Measurements from ENCODE around the gene CDH8. TPM values are rescaled to one million over a fixed set of nuclear protein-coding genes. Genes with fewer than 3 reads are reported as not detected.

Gene CDH8
- 0.32 and 3.0 TPM in 2 replicates for total RNA-seq (2014; rRNA removed)
- 17.3 TPM for polyA plus RNA-seq (2012)

- DNase-seq (ENCODE audit: low read depth), result peak; percentile 40
Observed at GRCh38 chr16:62036101-62036801, at the start of gene CDH8. CDH8 (minus strand) TSS chr16:62036438; CDS start chr16:62021403, 15,035 bp downstream.

GRCh38 chr16:62079236-62079635 is 43.0 kb upstream of the CDH8 start:
- peak; percentile 52 for DNase-seq (ENCODE audit: low read depth)

- DNase-seq (ENCODE audit: low read depth), result peak; percentile 19
Observed at GRCh38 chr16:62077998-62078397, 41.8 kb upstream of the CDH8 start.

- no peak for DNase-seq (ENCODE audit: low read depth)
Observed at GRCh38 chr16:62076886-62077285, 40.6 kb upstream of the CDH8 start.

GRCh38 chr16:62068747-62069146 is 32.5 kb upstream of the CDH8 start:
- peak; percentile 3 for DNase-seq (ENCODE audit: low read depth)

GRCh38 chr16:62067981-62068380 is 31.7 kb upstream of the CDH8 start:
- no peak for DNase-seq (ENCODE audit: low read depth)

- no peak for DNase-seq (ENCODE audit: low read depth)
Observed at GRCh38 chr16:62067182-62067581, 30.9 kb upstream of the CDH8 start.

GRCh38 chr16:62066747-62067146 is 30.5 kb upstream of the CDH8 start:
- no peak for DNase-seq (ENCODE audit: low read depth)

- DNase-seq (ENCODE audit: low read depth), result no peak
Observed at GRCh38 chr16:62064173-62064572, 27.9 kb upstream of the CDH8 start.

GRCh38 chr16:62060089-62060488 is 23.9 kb upstream of the CDH8 start:
- no peak for DNase-seq (ENCODE audit: low read depth)

GRCh38 chr16:62059527-62059926 is 23.3 kb upstream of the CDH8 start:
- no peak for DNase-seq (ENCODE audit: low read depth)

- DNase-seq (ENCODE audit: low read depth), result no peak
Observed at GRCh38 chr16:62058412-62058811, 22.2 kb upstream of the CDH8 start.

GRCh38 chr16:62051942-62052341 is 15.7 kb upstream of the CDH8 start:
- DNase-seq (ENCODE audit: low read depth), result no peak

- no peak for DNase-seq (ENCODE audit: low read depth)
Observed at GRCh38 chr16:62050793-62051192, 14.6 kb upstream of the CDH8 start.

GRCh38 chr16:62046801-62047200 is 10.6 kb upstream of the CDH8 start:
- no peak for DNase-seq (ENCODE audit: low read depth)

GRCh38 chr16:62041401-62041800 is 5.2 kb upstream of the CDH8 start:
- DNase-seq (ENCODE audit: low read depth), result peak; percentile 55

- no peak for DNase-seq (ENCODE audit: low read depth)
Observed at GRCh38 chr16:62038646-62039045, 2.4 kb upstream of the CDH8 start.

- no peak for DNase-seq (ENCODE audit: low read depth)
Observed at GRCh38 chr16:62038225-62038624, 2.0 kb upstream of the CDH8 start.

GRCh38 chr16:62036802-62037135 is 531 bp upstream of the CDH8 start:
- no peak for DNase-seq (ENCODE audit: low read depth)

GRCh38 chr16:62035115-62036092 is 834 bp downstream of the CDH8 start:
- peak; percentile 18 for DNase-seq (ENCODE audit: low read depth)

- peak; percentile 29 for DNase-seq (ENCODE audit: low read depth)
Observed at GRCh38 chr16:62034231-62035114, 1.8 kb downstream of the CDH8 start.

- DNase-seq (ENCODE audit: low read depth), result no peak
Observed at GRCh38 chr16:62033065-62033464, 3.2 kb downstream of the CDH8 start.
